ENCODE data around the gene PROM2. TPM values are rescaled to one million over a fixed set of nuclear protein-coding genes. Genes with fewer than 3 reads are reported as not detected.

The PROM2 gene
- total RNA-seq, 1 experiment from 2014 or later, result 3.1 TPM

DNA sequence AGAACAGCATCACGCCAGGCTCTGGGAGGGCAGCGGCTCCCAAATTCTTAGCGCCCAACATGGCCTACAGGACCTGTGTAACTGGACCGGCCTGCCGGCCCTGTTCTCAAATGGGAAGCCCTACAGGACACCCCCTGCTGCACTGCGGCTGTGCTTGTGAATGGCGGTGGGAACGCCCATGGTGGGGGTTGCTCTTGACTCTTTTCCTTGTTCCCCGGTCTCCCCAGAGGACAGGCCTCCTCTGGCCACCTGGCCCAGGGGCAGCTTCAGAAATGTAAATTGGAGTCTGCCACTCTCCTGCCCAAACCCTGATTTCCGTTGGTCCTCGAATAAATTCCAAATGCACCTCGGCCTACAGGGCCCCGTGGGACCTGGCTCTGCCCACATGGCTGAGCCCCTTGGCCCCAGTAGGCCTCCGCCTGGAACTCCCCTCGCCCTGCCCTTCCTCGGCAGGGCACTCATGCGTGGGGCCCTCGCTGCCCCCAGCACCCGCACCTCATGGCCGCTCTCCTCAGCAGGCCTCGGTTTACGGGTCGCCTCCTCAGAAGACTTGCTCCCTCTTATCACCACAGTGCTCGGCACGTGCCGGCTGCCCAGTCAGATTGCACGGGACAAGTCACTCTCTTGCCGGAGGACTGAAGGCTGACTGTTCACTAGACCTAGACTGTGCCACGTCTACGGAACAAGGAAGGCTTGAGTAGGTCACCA, 52.3 kb downstream of the PROM2 start:
- Histone ChIP-seq H3K23me2 (ENCODE audit: insufficient read length, low read depth, low read length, poor library complexity, severe bottlenecking) (no peaks in the 10 kb centered on the region), H3K4me2 (ENCODE audit: insufficient read depth, insufficient read length, low read length) (no peak overlapping the region), H2BK12ac (ENCODE audit: insufficient read length, low read depth, low read length) (no peak overlapping the region), H3K27ac (ENCODE audit: insufficient read length, low read depth, low read length) (no peak overlapping the region), H3T11ph (ENCODE audit: low read length) (no peak overlapping the region), H2BK5ac (ENCODE audit: insufficient read length, low read length) (no peak overlapping the region), H3K79me2 (ENCODE audit: insufficient read depth, low read length) (no peaks in the 10 kb centered on the region), H3K27me3 (ENCODE audit: insufficient read depth, low read length) (no peaks in the 10 kb centered on the region), H2BK15ac (ENCODE audit: low read depth, low read length) (no peak overlapping the region), H3K4ac (ENCODE audit: low read depth, low read length) (no peak overlapping the region), H2BK120ac (ENCODE audit: low read depth, low read length, poor library complexity, severe bottlenecking) (no peak overlapping the region), H3K14ac (ENCODE audit: insufficient read depth, low read length) (no peak overlapping the region), H3K23ac (ENCODE audit: insufficient read length, low read depth, low read length) (no peak overlapping the region), H2AFZ (ENCODE audit: low read length) (no peak overlapping the region), H2AK5ac (ENCODE audit: insufficient read length, low read length) (no peak overlapping the region), H4K91ac (ENCODE audit: insufficient read length, low read depth, low read length) (no peak overlapping the region), H4K5ac (ENCODE audit: insufficient read length, low read depth, low read length) (no peak overlapping the region), H3K18ac (ENCODE audit: insufficient read length, low read depth, low read length) (no peak overlapping the region), H3K9ac (ENCODE audit: extremely low read depth, insufficient read length, low read length) (no peak overlapping the region), H3K4me1 (ENCODE audit: insufficient read depth, low read length) (no peaks in the 10 kb centered on the region), H3K9me3 (ENCODE audit: control insufficient read depth, low read depth, low read length) (no peaks in the 10 kb centered on the region), H4K8ac (replicated peaks; ENCODE audit: insufficient read length, low read depth, low read length) (no peak overlapping the region), H4K20me1 (ENCODE audit: control insufficient read depth, insufficient read depth, insufficient read length) (no peaks in the 10 kb centered on the region), H3K56ac (ENCODE audit: insufficient read length, low read depth, low read length) (no peak overlapping the region), H3K79me1 (ENCODE audit: insufficient read depth, low read depth, low read length, poor library complexity, severe bottlenecking) (no peaks in the 10 kb centered on the region), H2BK20ac (ENCODE audit: low read depth, low read length, poor library complexity, severe bottlenecking) (no peak overlapping the region)
- Mint-ChIP-seq H3K27me3 (ENCODE audit: low read depth) (no peaks in the 10 kb centered on the region; the same call in none of the 2 replicates), H3K36me3 (ENCODE audit: insufficient read depth in 1 of 3, low read depth in 3 of 3) (no peaks in the 10 kb centered on the region), H3K4me3 (no peak overlapping the region), H3K27ac (no peak overlapping the region; a peak in 1 of 7 replicates), H3K9me3 (peaks cover 1 to 3% of the 10 kb centered on the region in 2 experiments; a peak in 2 of 5 replicates), H3K4me1 (peaks cover 2 to 7% of the 10 kb centered on the region in 2 experiments; a peak in 3 of 4 replicates)
- WGBS (ENCODE audit: extremely low coverage, insufficient read length, low lambda C conversion rate), result no CpG with 5 or more reads among the region's 30 CpGs
- TF ChIP-seq, protein P1, sequence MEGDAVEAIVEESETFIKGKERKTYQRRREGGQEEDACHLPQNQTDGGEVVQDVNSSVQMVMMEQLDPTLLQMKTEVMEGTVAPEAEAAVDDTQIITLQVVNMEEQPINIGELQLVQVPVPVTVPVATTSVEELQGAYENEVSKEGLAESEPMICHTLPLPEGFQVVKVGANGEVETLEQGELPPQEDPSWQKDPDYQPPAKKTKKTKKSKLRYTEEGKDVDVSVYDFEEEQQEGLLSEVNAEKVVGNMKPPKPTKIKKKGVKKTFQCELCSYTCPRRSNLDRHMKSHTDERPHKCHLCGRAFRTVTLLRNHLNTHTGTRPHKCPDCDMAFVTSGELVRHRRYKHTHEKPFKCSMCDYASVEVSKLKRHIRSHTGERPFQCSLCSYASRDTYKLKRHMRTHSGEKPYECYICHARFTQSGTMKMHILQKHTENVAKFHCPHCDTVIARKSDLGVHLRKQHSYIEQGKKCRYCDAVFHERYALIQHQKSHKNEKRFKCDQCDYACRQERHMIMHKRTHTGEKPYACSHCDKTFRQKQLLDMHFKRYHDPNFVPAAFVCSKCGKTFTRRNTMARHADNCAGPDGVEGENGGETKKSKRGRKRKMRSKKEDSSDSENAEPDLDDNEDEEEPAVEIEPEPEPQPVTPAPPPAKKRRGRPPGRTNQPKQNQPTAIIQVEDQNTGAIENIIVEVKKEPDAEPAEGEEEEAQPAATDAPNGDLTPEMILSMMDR (conservative IDR thresholded peaks at IDR 0.05), result no peak
- no peak for DNase-seq
